IPS-20b (cell line): Measurements from ENCODE around the gene L3MBTL3.
"Not testable (repeated sequence)": the region's sequence is repeated elsewhere in the genome, so short reads cannot be mapped to it uniquely, and the experiment has no call there.

Experiments
- H3K27ac ChIP-seq: one replicate; pipeline ENCODE4 v1.5.1; 2013; ENCODE audit warnings: low read length
- H3K27me3 ChIP-seq: 2 replicates; pipeline ENCODE4 v1.6.1; 2013; ENCODE audit warnings: mild to moderate bottlenecking, low read length, inconsistent platforms; ENCODE audit not compliant: insufficient read depth
- H3K36me3 ChIP-seq: 2 replicates; pipeline ENCODE4 v1.6.1; 2013; ENCODE audit warnings: low read depth, mild to moderate bottlenecking, inconsistent platforms, low read length, moderate library complexity; ENCODE audit not compliant: insufficient read depth
- H3K4me1 ChIP-seq: 2 replicates; pipeline ENCODE4 v1.6.1; 2013; ENCODE audit warnings: mild to moderate bottlenecking, control low read depth, inconsistent platforms, low read length, moderate library complexity; ENCODE audit not compliant: insufficient read depth
- H3K4me3 ChIP-seq: 2 replicates; pipeline ENCODE4 v1.5.1; 2013; ENCODE audit warnings: mild to moderate bottlenecking, low read length, inconsistent platforms
- H3K9ac ChIP-seq: 2 replicates; pipeline ENCODE4 v1.6.1; 2013; ENCODE audit warnings: low read depth, mild to moderate bottlenecking, inconsistent platforms, low read length, moderate library complexity
- H3K9me3 ChIP-seq: 2 replicates; pipeline ENCODE4 v1.6.1; 2013; ENCODE audit warnings: mild to moderate bottlenecking, low read depth, low read length, inconsistent platforms; ENCODE audit not compliant: insufficient read depth

Gene L3MBTL3

DNA sequence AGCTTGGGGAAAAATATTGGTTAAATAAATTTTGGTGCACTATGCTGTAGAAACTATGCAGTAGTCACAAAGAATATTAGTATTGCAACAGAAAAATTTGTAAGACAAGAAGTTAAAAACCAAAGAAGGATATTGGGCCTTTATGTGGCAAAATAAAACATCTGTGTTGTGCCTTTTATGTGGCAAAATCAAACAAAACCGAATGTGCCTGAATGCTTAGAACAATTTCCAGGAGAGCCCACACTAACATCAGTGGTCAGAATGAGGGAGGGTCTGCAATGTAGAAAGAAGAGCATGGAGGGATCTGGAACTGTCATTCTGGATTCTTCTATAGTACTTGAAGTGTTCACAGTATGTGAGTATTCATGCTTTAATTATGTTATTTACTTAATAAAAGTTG lies 75.2 kb downstream of the L3MBTL3 start:
- Histone ChIP-seq H3K9ac (no peak overlapping the region), H3K4me1 (no peaks in the 10 kb centered on the region), H3K4me3 (no peak overlapping the region), H3K36me3 (no peaks in the 10 kb centered on the region), H3K27ac (no peak overlapping the region), H3K9me3 (no peaks in the 10 kb centered on the region), H3K27me3 (no peaks in the 10 kb centered on the region)

DNA sequence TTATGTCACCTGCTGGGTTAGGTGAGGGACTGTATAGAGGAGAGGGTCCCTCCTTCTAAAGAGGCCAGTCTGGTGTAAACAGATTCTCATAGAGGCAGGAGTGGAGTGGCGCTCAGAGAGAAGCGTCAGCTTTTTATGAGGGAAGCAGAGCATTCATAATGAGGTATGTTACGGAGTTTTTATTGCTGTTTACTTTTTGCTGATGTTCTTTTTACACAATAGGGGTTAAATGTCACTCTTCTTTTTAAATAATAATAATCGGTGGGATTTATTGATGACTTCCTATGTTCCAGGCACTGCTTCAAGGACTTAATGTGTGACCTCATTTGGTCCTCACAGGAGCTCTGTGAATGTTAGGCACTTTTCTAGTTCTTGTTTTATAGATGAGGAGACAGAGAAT lies 79.9 kb downstream of the L3MBTL3 start:
- Histone ChIP-seq H3K9me3 (no peaks in the 10 kb centered on the region), H3K4me3 (no peak overlapping the region), H3K36me3 (no peaks in the 10 kb centered on the region), H3K27ac (no peak overlapping the region), H3K27me3 (no peaks in the 10 kb centered on the region), H3K9ac (no peak overlapping the region), H3K4me1 (no peaks in the 10 kb centered on the region)

DNA sequence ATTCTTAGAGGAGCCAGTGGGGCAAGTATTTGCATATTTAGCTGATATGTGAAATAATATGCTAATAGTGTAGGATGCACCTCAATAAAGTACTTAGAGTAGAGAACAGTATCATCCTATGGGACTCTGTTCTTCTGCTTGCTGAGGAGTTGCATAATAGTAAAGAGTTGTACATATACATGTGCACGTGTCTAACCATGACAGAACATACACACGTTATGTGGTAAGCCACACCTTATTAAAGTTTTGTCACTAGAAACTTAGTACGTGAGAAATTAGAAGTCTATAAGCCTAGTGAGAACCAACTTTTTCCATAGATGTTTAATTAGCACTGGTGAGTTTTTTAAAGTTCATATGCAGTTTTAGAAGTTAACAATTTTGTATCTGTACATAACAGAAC lies 80.7 kb downstream of the L3MBTL3 start:
- H3K36me3 ChIP-seq, result no peaks in the 10 kb centered on the region
- H3K27me3 ChIP-seq, result no peaks in the 10 kb centered on the region
- no peak overlapping the region for H3K4me3 ChIP-seq
- H3K27ac ChIP-seq, result no peak overlapping the region
- H3K4me1 ChIP-seq, result no peaks in the 10 kb centered on the region
- no peak overlapping the region for H3K9ac ChIP-seq
- no peaks in the 10 kb centered on the region for H3K9me3 ChIP-seq

DNA sequence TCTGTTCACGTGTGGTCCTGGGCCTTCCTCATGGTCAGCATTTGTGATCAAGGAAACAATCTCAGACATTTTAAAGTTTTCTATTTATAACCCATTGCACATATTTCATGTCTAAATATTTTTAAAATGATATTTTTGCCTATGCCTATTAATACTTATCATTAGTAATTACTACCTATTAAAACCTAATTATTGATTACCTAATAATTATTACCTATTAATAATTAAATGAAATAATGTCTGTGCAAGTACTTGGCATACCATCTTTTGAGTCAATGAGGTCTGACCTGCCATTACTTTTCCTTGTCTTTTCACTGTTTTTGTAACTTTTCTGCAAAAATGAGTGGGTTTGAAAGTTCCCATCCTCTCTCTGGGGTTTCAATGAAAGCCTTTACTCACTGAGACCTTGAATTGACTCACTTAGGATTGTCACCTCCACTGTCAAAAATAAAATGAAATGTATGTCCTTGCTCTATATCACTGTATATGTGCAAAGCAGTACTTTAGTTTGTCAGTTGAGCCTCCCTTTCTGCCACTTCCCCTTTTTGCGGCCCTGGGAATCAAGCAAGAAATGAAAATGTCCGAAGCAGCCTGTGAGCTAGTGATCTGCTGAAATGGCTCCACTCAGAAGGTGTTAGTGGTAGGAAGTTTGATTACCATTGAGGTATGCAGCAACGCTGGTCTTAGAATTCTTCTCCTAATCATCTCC lies 87.8 kb downstream of the L3MBTL3 start:
- H3K4me3 ChIP-seq, result no peak overlapping the region
- H3K36me3 ChIP-seq, result no peaks in the 10 kb centered on the region
- H3K9me3 ChIP-seq, result no peaks in the 10 kb centered on the region
- H3K9ac ChIP-seq, result no peak overlapping the region
- no peaks in the 10 kb centered on the region for H3K4me1 ChIP-seq
- no peaks in the 10 kb centered on the region for H3K27me3 ChIP-seq
- H3K27ac ChIP-seq, result no peak overlapping the region

DNA sequence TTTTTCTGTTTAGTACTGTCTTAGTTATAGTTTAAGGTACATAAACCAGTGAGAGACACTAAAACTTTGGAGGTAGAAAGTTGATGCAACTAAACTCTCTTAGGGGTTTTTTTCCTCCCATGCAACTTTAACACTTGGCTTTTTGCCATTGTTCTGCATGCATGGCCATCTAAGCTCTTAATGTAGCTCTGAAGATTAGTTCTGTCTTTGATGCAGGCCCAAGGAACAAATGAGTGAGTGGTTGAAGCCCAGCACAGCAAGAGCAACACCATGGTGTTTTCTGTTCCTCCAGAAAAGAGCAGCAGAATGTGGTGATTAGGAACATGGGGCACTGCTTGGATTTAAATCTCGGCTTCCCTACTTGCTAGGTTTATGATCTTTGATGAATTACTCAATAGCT lies 89.3 kb downstream of the L3MBTL3 start:
- H3K27me3 ChIP-seq, result no peaks in the 10 kb centered on the region
- no peaks in the 10 kb centered on the region for H3K9me3 ChIP-seq
- H3K27ac ChIP-seq, result no peak overlapping the region
- no peak overlapping the region for H3K9ac ChIP-seq
- H3K36me3 ChIP-seq, result no peaks in the 10 kb centered on the region
- no peaks in the 10 kb centered on the region for H3K4me1 ChIP-seq
- H3K4me3 ChIP-seq, result no peak overlapping the region

DNA sequence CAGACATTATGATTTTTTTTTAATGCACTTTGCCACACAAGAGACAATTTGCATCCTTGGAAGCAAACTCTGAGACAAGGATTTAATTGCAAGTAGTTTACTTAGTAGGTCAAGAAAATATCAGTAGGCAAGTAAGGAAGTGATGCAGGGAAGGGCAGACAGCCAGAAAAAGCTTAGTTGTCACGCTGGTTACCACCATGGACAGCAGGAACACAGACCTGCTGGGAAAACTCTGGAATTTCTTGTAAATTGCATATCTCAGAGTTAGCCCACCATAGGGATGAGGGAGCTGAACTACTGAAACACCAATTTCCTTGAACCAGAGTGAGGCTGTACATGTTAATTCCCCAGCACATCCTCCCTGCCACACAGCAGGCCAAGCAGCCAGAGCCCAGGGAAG lies 92.7 kb downstream of the L3MBTL3 start:
- no peak overlapping the region for H3K27ac ChIP-seq
- H3K9ac ChIP-seq, result no peak overlapping the region
- H3K4me3 ChIP-seq, result no peak overlapping the region
- 0 out of 2 replicates have a peak, but pooled peaks cover 3% of the 10 kb centered on the region for H3K36me3 ChIP-seq
- H3K9me3 ChIP-seq, result no peaks in the 10 kb centered on the region
- no peaks in the 10 kb centered on the region for H3K27me3 ChIP-seq
- H3K4me1 ChIP-seq, result no peaks in the 10 kb centered on the region

DNA sequence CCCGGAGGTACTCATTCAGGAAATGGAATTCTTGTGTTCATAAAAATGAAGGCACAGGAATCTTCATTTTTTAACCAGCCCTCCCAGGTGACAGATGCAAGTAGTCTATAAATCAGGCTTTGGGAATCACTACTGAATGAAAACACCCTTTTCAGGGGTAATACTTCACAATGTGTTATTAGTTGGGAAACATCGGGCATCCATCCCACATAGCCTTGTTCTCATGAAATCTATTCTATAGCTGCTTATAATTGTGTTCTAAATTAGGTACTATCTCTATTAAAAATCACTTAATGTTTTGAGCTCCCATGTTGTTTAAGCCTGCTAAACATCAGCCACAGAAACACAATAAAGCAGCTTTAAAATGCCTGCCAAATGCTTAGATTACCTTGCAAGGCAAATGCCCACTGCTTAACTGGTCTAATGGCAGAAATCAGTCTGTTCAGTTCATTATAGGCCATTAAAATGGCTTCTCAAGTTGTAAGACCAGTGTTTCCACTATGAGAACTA lies 94.9 kb downstream of the L3MBTL3 start:
- H3K27ac ChIP-seq, result no peak overlapping the region
- H3K4me3 ChIP-seq, result no peak overlapping the region
- no peaks in the 10 kb centered on the region for H3K27me3 ChIP-seq
- H3K36me3 ChIP-seq, result 0 out of 2 replicates have a peak, but pooled peaks cover 3% of the 10 kb centered on the region
- no peaks in the 10 kb centered on the region for H3K4me1 ChIP-seq
- no peak overlapping the region for H3K9ac ChIP-seq
- no peaks in the 10 kb centered on the region for H3K9me3 ChIP-seq

DNA sequence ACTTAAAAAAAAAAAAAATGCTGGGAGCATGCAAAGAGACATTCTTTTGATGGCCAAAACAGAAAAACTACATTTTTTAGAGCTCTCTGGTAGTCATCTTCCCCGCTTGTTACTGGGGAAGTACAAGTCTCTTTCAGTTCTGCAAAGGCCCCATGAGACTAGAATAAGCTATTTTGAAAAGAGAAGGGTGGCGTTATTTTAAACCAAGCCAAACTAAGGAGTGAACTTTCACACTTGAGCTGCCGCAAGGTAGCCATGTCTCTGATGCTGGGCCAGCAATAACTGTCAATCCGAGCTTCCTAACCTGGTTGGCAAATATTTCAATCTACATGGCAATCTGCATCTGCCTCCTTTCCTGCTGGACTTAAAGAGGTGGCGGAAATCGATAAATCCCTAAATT lies 96.7 kb downstream of the L3MBTL3 start:
- no peak overlapping the region for H3K27ac ChIP-seq
- H3K9ac ChIP-seq, result no peak overlapping the region
- no peaks in the 10 kb centered on the region for H3K9me3 ChIP-seq
- H3K4me3 ChIP-seq, result no peak overlapping the region
- no peaks in the 10 kb centered on the region for H3K27me3 ChIP-seq
- H3K4me1 ChIP-seq, result no peaks in the 10 kb centered on the region
- 0 out of 2 replicates have a peak, but pooled peaks cover 3% of the 10 kb centered on the region for H3K36me3 ChIP-seq

DNA sequence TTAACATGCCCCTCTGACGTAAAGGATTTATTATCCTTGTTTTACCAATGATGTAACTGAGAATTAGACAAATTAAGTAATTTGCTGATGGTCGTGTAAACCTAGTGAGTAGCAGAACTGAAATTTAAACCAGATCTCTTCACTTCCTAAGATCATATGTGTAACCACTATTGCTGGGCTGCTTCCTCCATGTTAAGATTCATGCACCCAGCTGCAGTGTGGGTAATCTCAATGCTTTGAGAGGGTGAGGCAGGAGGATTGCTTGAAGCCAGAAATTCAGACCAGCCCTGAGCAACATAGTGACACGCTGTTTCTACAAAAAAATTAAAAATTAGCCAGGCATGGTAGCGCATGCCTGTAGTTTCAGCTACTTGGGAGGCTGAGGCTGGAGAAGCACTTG lies 97.9 kb downstream of the L3MBTL3 start:
- no peaks in the 10 kb centered on the region for H3K9me3 ChIP-seq
- H3K36me3 ChIP-seq, result 0 out of 2 replicates have a peak, but pooled peaks cover 3% of the 10 kb centered on the region
- H3K27me3 ChIP-seq, result no peaks in the 10 kb centered on the region
- no peaks in the 10 kb centered on the region for H3K4me1 ChIP-seq
- H3K4me3 ChIP-seq, result no peak overlapping the region
- no peak overlapping the region for H3K9ac ChIP-seq
- no peak overlapping the region for H3K27ac ChIP-seq

DNA sequence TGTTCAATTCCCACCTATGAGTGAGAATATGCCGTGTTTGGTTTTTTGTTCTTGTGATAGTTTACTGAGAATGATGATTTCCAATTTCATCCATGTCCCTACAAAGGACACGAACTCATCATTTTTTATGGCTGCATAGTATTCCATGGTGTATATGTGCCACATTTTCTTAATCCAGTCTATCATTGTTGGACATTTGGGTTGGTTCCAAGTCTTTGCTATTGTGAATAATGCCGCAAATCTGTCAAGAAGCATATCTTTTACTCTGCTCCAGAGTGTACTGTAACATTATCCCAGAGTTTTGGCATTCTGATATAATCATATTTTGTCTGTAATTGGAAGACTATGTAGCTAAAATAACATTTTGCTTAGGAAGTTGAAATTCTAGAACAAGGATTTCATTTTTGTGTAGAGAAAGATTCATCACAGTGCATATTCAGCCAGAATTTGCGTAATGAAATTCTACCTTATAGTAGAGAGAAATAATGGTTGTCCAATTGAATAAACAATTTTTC lies 98.9 kb downstream of the L3MBTL3 start:
- not testable (repeated sequence) for H3K4me3 ChIP-seq, H3K36me3 ChIP-seq, H3K4me1 ChIP-seq, H3K9me3 ChIP-seq, H3K27me3 ChIP-seq, H3K9ac ChIP-seq, H3K27ac ChIP-seq

GRCh38 chr6:130118236-130118635 lies 99.9 kb downstream of the L3MBTL3 start:
- Histone ChIP-seq H3K27ac (no peak overlapping the region), H3K9me3 (no peaks in the 10 kb centered on the region), H3K4me3 (no peak overlapping the region)

GRCh38 chr6:130119211-130119610 lies 100.8 kb downstream of the L3MBTL3 start:
- H3K9ac ChIP-seq, result no peak overlapping the region

More at GRCh38 chr6:130118236-130118635, 99.9 kb downstream of the L3MBTL3 start:
- H3K4me1 ChIP-seq, result no peaks in the 10 kb centered on the region
- no peaks in the 10 kb centered on the region for H3K27me3 ChIP-seq
- H3K36me3 ChIP-seq, result 0 out of 2 replicates have a peak, but pooled peaks cover 3% of the 10 kb centered on the region
- H3K9ac ChIP-seq, result no peak overlapping the region

More at GRCh38 chr6:130119211-130119610, 100.8 kb downstream of the L3MBTL3 start:
- Histone ChIP-seq H3K4me1 (no peaks in the 10 kb centered on the region), H3K4me3 (no peak overlapping the region), H3K27me3 (no peaks in the 10 kb centered on the region), H3K9me3 (no peaks in the 10 kb centered on the region), H3K36me3 (0 out of 2 replicates have a peak, but pooled peaks cover under 1% of the 10 kb centered on the region), H3K27ac (no peak overlapping the region)
